GM23248 (cell line): ENCODE measurements around the gene NECTIN3.

Experiments
- EZH2 ChIP-seq: fragments of 200-600 bp; sonication (generic); IDR thresholded peaks from 2 replicates; pipeline ENCODE4 v1.6.1; 2018; ENCODE audit warnings: antibody characterized with exemption, mild to moderate bottlenecking; ENCODE audit not compliant: insufficient read depth, poor library complexity, severe bottlenecking
- EZH2phosphoT487 ChIP-seq: fragments of 200-600 bp; sonication (generic); IDR thresholded peaks from 2 replicates; pipeline ENCODE4 v1.6.1; 2018; ENCODE audit warnings: antibody characterized with exemption, moderate library complexity, mild to moderate bottlenecking, low read depth; ENCODE audit not compliant: insufficient read depth

GRCh38 chr3:111130827-111131226 is 59.2 kb downstream of the NECTIN3 start:
- TF ChIP-seq EZH2phosphoT487 (no peak), EZH2 (no peak)
